ENCODE data around the gene UBE4B. TPM values are rescaled to one million over a fixed set of nuclear protein-coding genes. Genes with fewer than 3 reads are reported as not detected.

Gene UBE4B
- total RNA-seq, 1 experiment from 2014 or later: 28.1 TPM

DNA sequence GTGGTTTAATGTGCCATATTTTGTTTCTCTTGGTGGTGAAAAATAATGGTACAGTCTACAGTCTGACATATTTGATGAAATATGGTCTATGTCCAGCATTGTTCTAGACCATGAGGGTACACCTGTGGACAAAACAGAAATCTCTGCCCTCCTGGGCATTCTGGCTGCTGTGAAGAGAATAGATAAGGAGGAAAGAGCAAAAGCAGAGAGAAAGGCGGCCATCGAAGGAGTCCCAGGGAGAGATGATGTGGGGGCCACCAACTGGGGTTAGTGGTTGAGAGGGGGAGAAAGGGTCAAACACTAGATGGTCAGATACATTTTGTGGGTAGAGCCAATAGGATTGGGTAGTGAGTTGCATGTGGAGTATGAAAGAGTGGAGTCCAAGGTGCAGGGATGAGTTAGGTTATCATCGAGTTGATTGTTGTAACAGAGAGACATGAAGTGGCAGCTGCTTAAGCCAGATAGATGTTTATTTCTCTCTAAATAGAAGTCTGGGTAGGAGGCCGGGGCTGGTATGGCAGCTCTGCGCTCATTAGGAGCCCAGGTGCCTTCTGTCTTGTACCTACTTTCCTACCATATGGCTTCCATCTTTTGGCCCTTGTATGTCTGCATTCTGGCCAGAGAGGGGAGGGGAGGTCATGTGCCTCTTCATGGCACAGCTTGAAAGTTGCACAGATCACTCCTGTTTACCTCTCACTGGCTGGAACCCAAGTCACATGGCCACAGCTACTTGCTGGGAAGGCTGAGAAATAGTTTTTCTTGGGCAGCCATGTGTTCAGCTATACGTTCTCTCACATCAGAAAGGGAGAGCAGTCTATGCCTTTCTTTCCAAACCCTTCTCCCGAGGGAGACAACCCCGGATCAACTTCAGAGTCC lies 13.0 kb downstream of the UBE4B start:
- TF ChIP-seq, protein P1, sequence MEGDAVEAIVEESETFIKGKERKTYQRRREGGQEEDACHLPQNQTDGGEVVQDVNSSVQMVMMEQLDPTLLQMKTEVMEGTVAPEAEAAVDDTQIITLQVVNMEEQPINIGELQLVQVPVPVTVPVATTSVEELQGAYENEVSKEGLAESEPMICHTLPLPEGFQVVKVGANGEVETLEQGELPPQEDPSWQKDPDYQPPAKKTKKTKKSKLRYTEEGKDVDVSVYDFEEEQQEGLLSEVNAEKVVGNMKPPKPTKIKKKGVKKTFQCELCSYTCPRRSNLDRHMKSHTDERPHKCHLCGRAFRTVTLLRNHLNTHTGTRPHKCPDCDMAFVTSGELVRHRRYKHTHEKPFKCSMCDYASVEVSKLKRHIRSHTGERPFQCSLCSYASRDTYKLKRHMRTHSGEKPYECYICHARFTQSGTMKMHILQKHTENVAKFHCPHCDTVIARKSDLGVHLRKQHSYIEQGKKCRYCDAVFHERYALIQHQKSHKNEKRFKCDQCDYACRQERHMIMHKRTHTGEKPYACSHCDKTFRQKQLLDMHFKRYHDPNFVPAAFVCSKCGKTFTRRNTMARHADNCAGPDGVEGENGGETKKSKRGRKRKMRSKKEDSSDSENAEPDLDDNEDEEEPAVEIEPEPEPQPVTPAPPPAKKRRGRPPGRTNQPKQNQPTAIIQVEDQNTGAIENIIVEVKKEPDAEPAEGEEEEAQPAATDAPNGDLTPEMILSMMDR (IDR thresholded peaks at IDR 0.05; ENCODE audit: unreplicated experiment): no peak
- Mint-ChIP-seq H3K4me1 (ENCODE audit: low read depth, unreplicated experiment) (peaks cover 10% of the 10 kb centered on the region), H3K36me3 (ENCODE audit: insufficient read depth, unreplicated experiment) (peaks cover 1% of the 10 kb centered on the region), H3K27ac (ENCODE audit: unreplicated experiment) (no peak overlapping the region), H3K27me3 (ENCODE audit: unreplicated experiment) (no peaks in the 10 kb centered on the region), H3K9me3 (ENCODE audit: low read depth, unreplicated experiment) (no peaks in the 10 kb centered on the region), H3K4me3 (ENCODE audit: low read depth, unreplicated experiment) (no peak overlapping the region)
- CTCF ChIA-PET: no interaction called here
- DNase-seq: no peak
- no TSS peak for BruUV-seq (replicated peaks)
- intact Hi-C loops (cut with micrococcal nuclease; ENCODE audit: unreplicated experiment): no loop called here

DNA sequence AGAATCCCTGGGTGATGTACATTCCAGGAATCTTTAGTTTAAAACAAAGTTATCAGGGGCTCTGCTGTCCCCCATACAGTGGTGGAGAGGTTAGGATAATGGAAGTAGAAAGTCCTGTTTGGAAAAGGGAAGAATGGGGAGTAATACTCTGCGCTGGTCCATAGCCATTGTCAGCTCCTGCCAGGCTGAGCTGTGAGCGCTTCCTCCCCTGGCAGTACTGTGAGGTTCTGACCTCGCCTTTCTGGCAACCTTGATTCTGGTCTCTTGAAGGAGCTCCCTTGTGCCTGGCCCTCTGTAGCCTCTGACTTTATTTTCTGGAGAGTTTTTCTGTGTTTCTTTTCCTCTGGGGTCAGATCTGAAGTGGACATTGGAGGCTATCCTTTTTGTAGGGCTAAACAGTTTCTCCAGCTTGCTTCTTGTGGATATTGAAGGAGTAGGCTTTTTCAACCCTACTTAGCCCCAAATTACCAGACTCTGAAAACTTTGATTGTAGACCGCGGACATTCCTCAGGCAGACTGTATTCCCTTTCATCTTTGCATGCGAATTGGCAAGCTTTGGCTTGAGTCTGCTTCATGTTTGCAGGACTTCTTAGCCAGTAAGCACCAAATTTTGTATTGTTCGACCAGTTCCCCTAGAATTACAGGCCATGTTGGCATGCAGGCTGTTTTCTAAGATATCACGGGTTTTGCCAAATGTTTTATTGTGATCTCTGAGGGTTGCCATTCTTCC lies 13.8 kb downstream of the UBE4B start:
- intact Hi-C loops (cut with micrococcal nuclease; ENCODE audit: unreplicated experiment): no loop called here

DNA sequence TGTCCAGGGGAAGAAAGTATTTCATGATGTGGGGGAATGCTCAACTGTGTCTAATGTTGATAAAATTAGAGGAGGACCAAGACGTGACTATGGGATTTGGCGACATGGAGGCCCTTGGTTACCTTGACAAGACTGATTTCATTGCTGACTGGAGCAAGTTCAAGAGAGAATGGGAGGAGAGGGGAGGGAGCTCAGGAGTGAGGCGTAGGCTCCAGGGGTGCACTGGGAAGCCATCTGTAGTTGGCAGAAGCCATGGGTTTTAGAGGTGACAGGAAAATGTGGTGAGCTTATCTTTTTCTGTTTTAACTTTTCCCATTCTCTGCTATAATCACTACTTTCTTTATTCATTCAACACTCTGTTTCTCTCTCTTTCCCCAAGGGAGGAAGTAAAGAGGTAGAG lies 15.8 kb downstream of the UBE4B start:
- CTCF ChIA-PET: no interaction called here
- DNase-seq: no peak

More for the DNA sequence above, 13.8 kb downstream of the UBE4B start:
- Mint-ChIP-seq H3K4me3 (ENCODE audit: low read depth, unreplicated experiment) (no peak overlapping the region), H3K27me3 (ENCODE audit: unreplicated experiment) (no peaks in the 10 kb centered on the region), H3K27ac (ENCODE audit: unreplicated experiment) (no peak overlapping the region), H3K36me3 (ENCODE audit: insufficient read depth, unreplicated experiment) (no peaks in the 10 kb centered on the region), H3K9me3 (ENCODE audit: low read depth, unreplicated experiment) (no peaks in the 10 kb centered on the region), H3K4me1 (ENCODE audit: low read depth, unreplicated experiment) (peaks cover 10% of the 10 kb centered on the region)
- no peak for DNase-seq
- BruUV-seq (replicated peaks): no TSS peak
- CTCF ChIA-PET: interaction anchor here (0.6 kb wide), 1 partner anchor 66 kb away, joined by 8 read pairs; no protein-coding TSS in a partner anchor
- TF ChIP-seq, protein P1 (IDR thresholded peaks at IDR 0.05; ENCODE audit: unreplicated experiment): no peak

DNA sequence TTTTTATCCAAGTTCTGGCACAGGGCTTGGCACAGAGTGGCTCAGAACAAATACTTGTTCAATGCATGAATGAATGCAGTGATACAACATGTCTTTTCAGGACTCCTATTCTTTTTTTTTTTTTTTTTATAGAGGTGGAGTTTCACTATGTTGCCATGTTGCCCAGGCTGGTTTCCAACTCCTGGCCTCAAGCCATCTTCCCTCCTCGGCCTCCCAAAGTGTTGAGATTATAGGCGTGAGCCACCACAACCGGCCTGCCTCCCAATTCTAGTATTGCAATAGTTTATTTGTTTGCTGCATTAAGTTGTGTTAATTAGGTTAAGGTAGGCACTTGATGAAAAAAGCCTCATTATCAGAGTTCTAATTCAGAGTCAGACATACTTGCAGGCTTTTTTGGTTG lies 17.9 kb downstream of the UBE4B start:
- CTCF ChIA-PET: no interaction called here
- no TSS peak for BruUV-seq (replicated peaks)
- no peaks in the 10 kb centered on the region for H3K9me3 Mint-ChIP-seq (ENCODE audit: low read depth, unreplicated experiment)
- H3K4me3 Mint-ChIP-seq (ENCODE audit: low read depth, unreplicated experiment): no peak overlapping the region
- intact Hi-C loops (cut with micrococcal nuclease; ENCODE audit: unreplicated experiment): no loop called here
- H3K27me3 Mint-ChIP-seq (ENCODE audit: unreplicated experiment): no peaks in the 10 kb centered on the region
- H3K36me3 Mint-ChIP-seq (ENCODE audit: insufficient read depth, unreplicated experiment): no peaks in the 10 kb centered on the region
- TF ChIP-seq, protein P1 (IDR thresholded peaks at IDR 0.05; ENCODE audit: unreplicated experiment): no peak
- H3K4me1 Mint-ChIP-seq (ENCODE audit: low read depth, unreplicated experiment): peaks cover 3% of the 10 kb centered on the region
- DNase-seq: no peak
- H3K27ac Mint-ChIP-seq (ENCODE audit: unreplicated experiment): no peak overlapping the region

More for the DNA sequence above, 15.8 kb downstream of the UBE4B start:
- no peaks in the 10 kb centered on the region for H3K36me3 Mint-ChIP-seq (ENCODE audit: insufficient read depth, unreplicated experiment)
- no peak overlapping the region for H3K27ac Mint-ChIP-seq (ENCODE audit: unreplicated experiment)
- BruUV-seq (replicated peaks): no TSS peak
- H3K9me3 Mint-ChIP-seq (ENCODE audit: low read depth, unreplicated experiment): no peaks in the 10 kb centered on the region
- H3K4me3 Mint-ChIP-seq (ENCODE audit: low read depth, unreplicated experiment): no peak overlapping the region
- peaks cover 10% of the 10 kb centered on the region for H3K4me1 Mint-ChIP-seq (ENCODE audit: low read depth, unreplicated experiment)
- no peaks in the 10 kb centered on the region for H3K27me3 Mint-ChIP-seq (ENCODE audit: unreplicated experiment)
- intact Hi-C loops (cut with micrococcal nuclease; ENCODE audit: unreplicated experiment): no loop called here
- TF ChIP-seq, protein P1 (IDR thresholded peaks at IDR 0.05; ENCODE audit: unreplicated experiment): no peak

Measured in Calu3 (cell line).